Endothelial cell of hepatic sinusoid (primary cell): ENCODE results near the gene SLC6A3.

ENCODE experiments used
- in situ Hi-C: cut with HindIII; loops from 2 replicates; pipeline ENCODE4 v1.10.0; 2017; ENCODE audit warnings: low sequenced_read_pairs

The SLC6A3 gene

GRCh38 chr5:1443171-1443570 is 2.1 kb downstream of the SLC6A3 start:
- in situ Hi-C loops = no loop called here

- in situ Hi-C loops = no loop called here
Measured at GRCh38 chr5:1442222-1443145, 2.8 kb downstream of the SLC6A3 start.

- in situ Hi-C loops = no loop called here
Measured at GRCh38 chr5:1441166-1441865, 3.9 kb downstream of the SLC6A3 start.

GRCh38 chr5:1440098-1440493 is 5.1 kb downstream of the SLC6A3 start:
- in situ Hi-C loops = no loop called here

- in situ Hi-C loops = loop anchor here (5.0 kb wide), 1 partner anchor 57 kb away; no protein-coding TSS in a partner anchor
Measured at GRCh38 chr5:1439388-1440097, 5.7 kb downstream of the SLC6A3 start.

GRCh38 chr5:1438871-1439270 is 6.4 kb downstream of the SLC6A3 start:
- in situ Hi-C loops = loop anchor here (5.0 kb wide), 1 partner anchor 57 kb away; no protein-coding TSS in a partner anchor

GRCh38 chr5:1437876-1438559 is 7.2 kb downstream of the SLC6A3 start:
- in situ Hi-C loops = loop anchor here (5.0 kb wide), 1 partner anchor 56 kb away; no protein-coding TSS in a partner anchor

- in situ Hi-C loops = loop anchor here (5.0 kb wide), 1 partner anchor 55 kb away; no protein-coding TSS in a partner anchor
Measured at GRCh38 chr5:1437226-1437829, 7.9 kb downstream of the SLC6A3 start.

GRCh38 chr5:1436681-1437080 is 8.6 kb downstream of the SLC6A3 start:
- in situ Hi-C loops = loop anchor here (5.0 kb wide), 1 partner anchor 54 kb away; no protein-coding TSS in a partner anchor

- in situ Hi-C loops = loop anchor here (5.0 kb wide), 1 partner anchor 54 kb away; no protein-coding TSS in a partner anchor
Measured at GRCh38 chr5:1436036-1436435, 9.2 kb downstream of the SLC6A3 start.

- in situ Hi-C loops = loop anchor here (5.0 kb wide), 1 partner anchor 53 kb away; no protein-coding TSS in a partner anchor
Measured at GRCh38 chr5:1435369-1435768, 9.9 kb downstream of the SLC6A3 start.

- in situ Hi-C loops = no loop called here
Measured at GRCh38 chr5:1432296-1432695, 12.9 kb downstream of the SLC6A3 start.

- in situ Hi-C loops = no loop called here
Measured at GRCh38 chr5:1431896-1432295, 13.3 kb downstream of the SLC6A3 start.

GRCh38 chr5:1431021-1431811 is 14.0 kb downstream of the SLC6A3 start:
- in situ Hi-C loops = no loop called here

GRCh38 chr5:1430121-1430795 is 15.0 kb downstream of the SLC6A3 start:
- in situ Hi-C loops = no loop called here

- in situ Hi-C loops = no loop called here
Measured at GRCh38 chr5:1429496-1429895, 15.7 kb downstream of the SLC6A3 start.

- in situ Hi-C loops = no loop called here
Measured at GRCh38 chr5:1429066-1429465, 16.2 kb downstream of the SLC6A3 start.

GRCh38 chr5:1428107-1428506 is 17.1 kb downstream of the SLC6A3 start:
- in situ Hi-C loops = no loop called here

GRCh38 chr5:1424716-1425115 is 20.5 kb downstream of the SLC6A3 start:
- in situ Hi-C loops = no loop called here
